Activated naive CD4-positive, alpha-beta T cell treated with anti-CD3 and anti-CD28 coated beads for 36 hours (primary cell): Measurements from ENCODE around the gene THYN1. TPM values are rescaled to one million over a fixed set of nuclear protein-coding genes. Genes with fewer than 3 reads are reported as not detected.
"Not testable (repeated sequence)": the region's sequence is repeated elsewhere in the genome, so short reads cannot be mapped to it uniquely, and the experiment has no call there.

Source experiments
- CTCF ChIA-PET: fragments of 350-600 bp; sonication (Branson Sonifier 250); formaldehyde crosslinking; loops from one replicate; lab custom pipeline; 2021; ENCODE audit warnings: antibody characterized with exemption; lab: Charles Lee
- DNase-seq: peaks from one replicate; pipeline ENCODE4 v3.0.0-alpha.2; 2020
- H3K27ac Mint-ChIP-seq: one replicate; pipeline ENCODE4 v1.8.0; 2021; ENCODE audit warnings: mild to moderate bottlenecking, mixed read lengths
- H3K27me3 Mint-ChIP-seq: one replicate; pipeline ENCODE4 v1.8.0; 2021; ENCODE audit warnings: low read depth, mixed read lengths
- H3K36me3 Mint-ChIP-seq: one replicate; pipeline ENCODE4 v1.8.0; 2021; ENCODE audit warnings: low read depth, mixed read lengths
- H3K4me1 Mint-ChIP-seq: one replicate; pipeline ENCODE4 v1.8.0; 2021; ENCODE audit warnings: low read depth, mixed read lengths
- H3K4me3 Mint-ChIP-seq: one replicate; pipeline ENCODE4 v1.8.0; 2021; ENCODE audit warnings: mild to moderate bottlenecking, moderate library complexity, mixed read lengths
- H3K9me3 Mint-ChIP-seq: one replicate; pipeline ENCODE4 v1.8.0; 2021; ENCODE audit warnings: mixed read lengths
- intact Hi-C: fragments of 100-400 bp; cut with micrococcal nuclease; formaldehyde crosslinking; loops from one replicate; pipeline ENCODE4 v1.15.1; 2023
- total RNA-seq, 2 experiments: library from RNA; stranded (reverse); gene quantifications; one replicate each; pipeline ENCODE4 v1.2.3, GENCODE V29; 2021

THYN1 gene
- 10 to 100 TPM; 85.6 to 92.6 TPM for total RNA-seq

GRCh38 chr11:134253188-134253993 lies at the start of gene THYN1, which contains the start of gene ACAD8:
TSS of gene THYN1 (minus strand) at chr11:134253352. CDS start at chr11:134252882, 470 bp downstream.
TSS of gene ACAD8 (plus strand) at chr11:134253568. CDS start at chr11:134253601, 33 bp downstream.
- Mint-ChIP-seq H3K4me3 (peak within 1 kb of the TSS; percentile 90), H3K27me3 (no peaks in the 10 kb centered on the region), H3K4me1 (peaks cover 26% of the 10 kb centered on the region), H3K27ac (peak within 1 kb of the TSS; percentile 54), H3K9me3 (no peaks in the 10 kb centered on the region), H3K36me3 (peaks cover 7% of the 10 kb centered on the region)
- peak; percentile 97 for DNase-seq
- CTCF ChIA-PET, result interaction anchor here (0.9 to 5.6 kb wide), 4 partner anchors 9 to 23 kb away, joined by 3 to 25 read pairs (median 4); partner anchors contain the start of gene GLB1L3
- intact Hi-C loops, result loop anchor here (1.0 to 5.0 kb wide), 5 partner anchors 22 to 325 kb away; partner anchors contain the start of genes GLB1L2 and VPS26B

- DNase-seq, result no peak
- Mint-ChIP-seq H3K27me3 (no peaks in the 10 kb centered on the region), H3K36me3 (peaks cover 19% of the 10 kb centered on the region), H3K4me3 (no peak overlapping the region), H3K9me3 (no peaks in the 10 kb centered on the region), H3K27ac (no peak overlapping the region), H3K4me1 (no peaks in the 10 kb centered on the region)
- intact Hi-C loops, result no loop called here
- CTCF ChIA-PET, result no interaction called here
Measured at GRCh38 chr11:134294664-134295063, 41.5 kb upstream of the THYN1 start.

GRCh38 chr11:134293119-134294113 lies 40.3 kb upstream of the THYN1 start:
- no peaks in the 10 kb centered on the region for H3K4me1 Mint-ChIP-seq
- H3K27ac Mint-ChIP-seq, result no peak overlapping the region
- no peaks in the 10 kb centered on the region for H3K27me3 Mint-ChIP-seq
- H3K4me3 Mint-ChIP-seq, result no peak overlapping the region
- peaks cover 16% of the 10 kb centered on the region for H3K36me3 Mint-ChIP-seq
- CTCF ChIA-PET, result no interaction called here
- H3K9me3 Mint-ChIP-seq, result no peaks in the 10 kb centered on the region
- DNase-seq, result no peak
- intact Hi-C loops, result no loop called here

GRCh38 chr11:134292661-134293060 lies 39.5 kb upstream of the THYN1 start:
- H3K4me1 Mint-ChIP-seq, result no peaks in the 10 kb centered on the region
- no peak overlapping the region for H3K27ac Mint-ChIP-seq
- no peak for DNase-seq
- H3K27me3 Mint-ChIP-seq, result no peaks in the 10 kb centered on the region
- intact Hi-C loops, result no loop called here
- peaks cover 13% of the 10 kb centered on the region for H3K36me3 Mint-ChIP-seq
- CTCF ChIA-PET, result no interaction called here
- no peak overlapping the region for H3K4me3 Mint-ChIP-seq
- H3K9me3 Mint-ChIP-seq, result no peaks in the 10 kb centered on the region

GRCh38 chr11:134291196-134291595 lies 38.0 kb upstream of the THYN1 start:
- no peaks in the 10 kb centered on the region for H3K4me1 Mint-ChIP-seq
- no peak for DNase-seq
- H3K4me3 Mint-ChIP-seq, result no peak overlapping the region
- no peaks in the 10 kb centered on the region for H3K27me3 Mint-ChIP-seq
- H3K36me3 Mint-ChIP-seq, result peaks cover 13% of the 10 kb centered on the region
- no peaks in the 10 kb centered on the region for H3K9me3 Mint-ChIP-seq
- no peak overlapping the region for H3K27ac Mint-ChIP-seq
- CTCF ChIA-PET, result no interaction called here
- intact Hi-C loops, result no loop called here

GRCh38 chr11:134290646-134291045 lies 37.5 kb upstream of the THYN1 start:
- no peaks in the 10 kb centered on the region for H3K27me3 Mint-ChIP-seq
- no peaks in the 10 kb centered on the region for H3K9me3 Mint-ChIP-seq
- peaks cover 12% of the 10 kb centered on the region for H3K36me3 Mint-ChIP-seq
- CTCF ChIA-PET, result no interaction called here
- no peaks in the 10 kb centered on the region for H3K4me1 Mint-ChIP-seq
- H3K4me3 Mint-ChIP-seq, result no peak overlapping the region
- H3K27ac Mint-ChIP-seq, result no peak overlapping the region
- DNase-seq, result no peak
- intact Hi-C loops, result no loop called here

- no peak for DNase-seq
- intact Hi-C loops, result no loop called here
- no peak overlapping the region for H3K4me3 Mint-ChIP-seq
- no peaks in the 10 kb centered on the region for H3K4me1 Mint-ChIP-seq
- H3K36me3 Mint-ChIP-seq, result peaks cover 17% of the 10 kb centered on the region
- CTCF ChIA-PET, result no interaction called here
- no peaks in the 10 kb centered on the region for H3K27me3 Mint-ChIP-seq
- no peak overlapping the region for H3K27ac Mint-ChIP-seq
- H3K9me3 Mint-ChIP-seq, result no peaks in the 10 kb centered on the region
Measured at GRCh38 chr11:134289789-134290188, 36.6 kb upstream of the THYN1 start.

GRCh38 chr11:134289167-134289566 lies 36.0 kb upstream of the THYN1 start:
- intact Hi-C loops, result no loop called here
- Mint-ChIP-seq H3K36me3 (peaks cover 14% of the 10 kb centered on the region), H3K27ac (no peak overlapping the region), H3K27me3 (no peaks in the 10 kb centered on the region), H3K4me3 (no peak overlapping the region), H3K4me1 (no peaks in the 10 kb centered on the region), H3K9me3 (no peaks in the 10 kb centered on the region)
- CTCF ChIA-PET, result no interaction called here
- no peak for DNase-seq

GRCh38 chr11:134288486-134288885 lies 35.3 kb upstream of the THYN1 start:
- Mint-ChIP-seq H3K9me3 (no peaks in the 10 kb centered on the region), H3K4me1 (no peaks in the 10 kb centered on the region), H3K27ac (no peak overlapping the region), H3K36me3 (peaks cover 21% of the 10 kb centered on the region), H3K27me3 (no peaks in the 10 kb centered on the region), H3K4me3 (no peak overlapping the region)
- no peak for DNase-seq
- intact Hi-C loops, result no loop called here
- CTCF ChIA-PET, result no interaction called here

GRCh38 chr11:134287561-134287960 lies 34.4 kb upstream of the THYN1 start:
- no peak overlapping the region for H3K4me3 Mint-ChIP-seq
- no peaks in the 10 kb centered on the region for H3K27me3 Mint-ChIP-seq
- H3K4me1 Mint-ChIP-seq, result no peaks in the 10 kb centered on the region
- intact Hi-C loops, result no loop called here
- no peak for DNase-seq
- H3K36me3 Mint-ChIP-seq, result peaks cover 17% of the 10 kb centered on the region
- CTCF ChIA-PET, result no interaction called here
- H3K9me3 Mint-ChIP-seq, result no peaks in the 10 kb centered on the region
- H3K27ac Mint-ChIP-seq, result no peak overlapping the region

- H3K9me3 Mint-ChIP-seq, H3K27me3 Mint-ChIP-seq, DNase-seq, CTCF ChIA-PET, intact Hi-C loops, H3K4me1 Mint-ChIP-seq, H3K27ac Mint-ChIP-seq, H3K4me3 Mint-ChIP-seq: not testable (repeated sequence)
- H3K36me3 Mint-ChIP-seq, result peaks cover 16% of the 10 kb centered on the region
Measured at GRCh38 chr11:134284349-134284748, 31.2 kb upstream of the THYN1 start.

GRCh38 chr11:134283461-134284230 lies 30.5 kb upstream of the THYN1 start:
- no peak overlapping the region for H3K27ac Mint-ChIP-seq
- H3K4me1 Mint-ChIP-seq, result peaks cover 3% of the 10 kb centered on the region
- no peaks in the 10 kb centered on the region for H3K27me3 Mint-ChIP-seq
- no peaks in the 10 kb centered on the region for H3K9me3 Mint-ChIP-seq
- no peak overlapping the region for H3K4me3 Mint-ChIP-seq
- H3K36me3 Mint-ChIP-seq, result peaks cover 18% of the 10 kb centered on the region
- CTCF ChIA-PET, result no interaction called here
- intact Hi-C loops, result no loop called here
- DNase-seq, result no peak
